ACHN (cell line): Measurements from ENCODE around the gene MAD2L1BP.
"Not testable (repeated sequence)": the region's sequence is repeated elsewhere in the genome, so short reads cannot be mapped to it uniquely, and the experiment has no call there.

Experiments used
- DNase-seq: peaks from one replicate; pipeline ENCODE4 v3.0.0-alpha.2; 2015
- in situ Hi-C: cut with HindIII; loops from 2 replicates; pipeline ENCODE4 v1.10.0; 2017; ENCODE audit warnings: low sequenced_read_pairs, low pct_ligation_motif_present, low pct_unique_long_range_greater_than_20kb

The MAD2L1BP gene

GRCh38 chr6:43623880-43624785, 11.5 kb upstream of the MAD2L1BP start:
- DNase-seq = no peak
- in situ Hi-C loops = no loop called here

- no peak for DNase-seq
- in situ Hi-C loops = no loop called here
Measured at GRCh38 chr6:43624786-43625288, 10.8 kb upstream of the MAD2L1BP start.

GRCh38 chr6:43625393-43625992, 10.1 kb upstream of the MAD2L1BP start:
- no peak for DNase-seq
- in situ Hi-C loops = no loop called here

GRCh38 chr6:43627008-43627825, 8.4 kb upstream of the MAD2L1BP start:
- peak; percentile 95 for DNase-seq
- in situ Hi-C loops = no loop called here

GRCh38 chr6:43628393-43629103, 7.1 kb upstream of the MAD2L1BP start:
- in situ Hi-C loops = no loop called here
- peak; percentile 57 for DNase-seq

GRCh38 chr6:43629104-43629504, 6.5 kb upstream of the MAD2L1BP start, which contains the start of gene GTPBP2:
Gene GTPBP2, minus strand, starts transcription at chr6:43629264. Its CDS starts 102 bp downstream, at chr6:43629162.
- DNase-seq = peak; percentile 97
- in situ Hi-C loops = no loop called here

GRCh38 chr6:43629505-43630300, 5.9 kb upstream of the MAD2L1BP start:
- in situ Hi-C loops = no loop called here
- DNase-seq = peak; percentile 96

GRCh38 chr6:43630980-43631619, 4.5 kb upstream of the MAD2L1BP start:
- DNase-seq = no peak
- in situ Hi-C loops = no loop called here

GRCh38 chr6:43633002-43633401, 2.6 kb upstream of the MAD2L1BP start:
- in situ Hi-C loops, DNase-seq: not testable (repeated sequence)

- in situ Hi-C loops = no loop called here
Measured at GRCh38 chr6:43634702-43635303, 837 bp upstream of the MAD2L1BP start.

GRCh38 chr6:43636308-43636659, 644 bp downstream of the MAD2L1BP start:
- DNase-seq = no peak
- in situ Hi-C loops = no loop called here

More at GRCh38 chr6:43634702-43635303, 837 bp upstream of the MAD2L1BP start:
- DNase-seq = no peak

GRCh38 chr6:43639984-43640800, 4.6 kb downstream of the MAD2L1BP start:
- in situ Hi-C loops = no loop called here
- no peak for DNase-seq

- in situ Hi-C loops = no loop called here
- DNase-seq = peak; percentile 85
Measured at GRCh38 chr6:43644940-43645612, 9.4 kb downstream of the MAD2L1BP start, which contains the start of gene RSPH9. Gene RSPH9, plus strand, starts transcription at chr6:43645036. Its CDS starts 63 bp downstream, at chr6:43645099.

GRCh38 chr6:43645613-43645964, 9.9 kb downstream of the MAD2L1BP start:
- DNase-seq = no peak
- in situ Hi-C loops = no loop called here

- no peak for DNase-seq
- in situ Hi-C loops = no loop called here
Measured at GRCh38 chr6:43647613-43648012, 12.0 kb downstream of the MAD2L1BP start.
